Panc1 (cell line): Measurements from ENCODE around the gene MRPS27. TPM values are rescaled to one million over a fixed set of nuclear protein-coding genes. Genes with fewer than 3 reads are reported as not detected.

Source experiments
- ATAC-seq: fragments of 200-7000 bp; cut with Tn5 transposase; 2 replicates; pipeline ENCODE4 v1.9.1; 2020; ENCODE audit warnings: mild to moderate bottlenecking, moderate library complexity
- BruUV-seq: library from RNA; stranded (reverse); fragments of 400-500 nt; replicated peaks from 2 replicates; lab custom pipeline; 2021; lab: Mats Ljungman, UMichigan
- CTCF ChIA-PET: fragments of 300-600 bp; sonication (Branson Sonifier 250); formaldehyde crosslinking; loops from one replicate; lab custom pipeline; 2022; ENCODE audit warnings: antibody characterized with exemption; lab: Charles Lee
- POLR2A ChIA-PET: fragments of 300-600 bp; sonication (Branson Sonifier 250); formaldehyde crosslinking; loops from one replicate; lab custom pipeline; 2022; ENCODE audit warnings: antibody characterized with exemption; lab: Charles Lee
- DNase-seq: peaks from one replicate; pipeline ENCODE4 v3.0.0-alpha.2; 2010; ENCODE audit warnings: low read depth, low spot score
- H3K27ac ChIP-seq: 2 replicates; pipeline ENCODE4 v1.5.1; 2011; ENCODE audit warnings: mild to moderate bottlenecking, low read length, inconsistent platforms
- H3K27me3 ChIP-seq: fragments of 200-500 bp; sonication (Bioruptor generic); 2 replicates; pipeline ENCODE4 v1.6.0; 2014; ENCODE audit warnings: low read length, inconsistent platforms; ENCODE audit not compliant: control insufficient read depth, insufficient read depth
- H3K36me3 ChIP-seq: fragments of 200-500 bp; sonication (Bioruptor generic); 2 replicates; pipeline ENCODE4 v1.5.1; 2014; ENCODE audit warnings: inconsistent platforms, mild to moderate bottlenecking, low read length, moderate library complexity; ENCODE audit not compliant: control insufficient read depth, insufficient read depth
- H3K4me1 ChIP-seq: 2 replicates; pipeline ENCODE4 v1.5.1; 2011; ENCODE audit warnings: inconsistent platforms, mild to moderate bottlenecking, low read length, moderate library complexity; ENCODE audit not compliant: control insufficient read depth, insufficient read depth
- H3K4me3 ChIP-seq, 2 experiments: 2 replicates each; pipeline ENCODE4 v1.5.1; 2011 to 2012; ENCODE audit warnings: low read depth in 2 of 2, low read length in 2 of 2, mild to moderate bottlenecking in 2 of 2, inconsistent platforms in 1 of 2, moderate library complexity in 1 of 2
- H3K9me3 ChIP-seq: fragments of 200-500 bp; sonication (Bioruptor generic); 2 replicates; pipeline ENCODE4 v1.5.1; 2014; ENCODE audit warnings: low read depth, mild to moderate bottlenecking, inconsistent platforms, low read length, moderate library complexity; ENCODE audit not compliant: control insufficient read depth, insufficient read depth
- CTCF ChIP-seq: fragments of 450-650 bp; IDR thresholded peaks from 2 replicates; pipeline ENCODE4 v1.5.1; 2017; ENCODE audit warnings: mild to moderate bottlenecking
- POLR2AphosphoS5 ChIP-seq: IDR thresholded peaks from 2 replicates; pipeline ENCODE4 v1.6.1; 2012; ENCODE audit warnings: mild to moderate bottlenecking, low read depth, low read length, moderate library complexity
- REST ChIP-seq, 2 experiments: IDR thresholded peaks; 2 replicates each; pipeline ENCODE4 v1.6.1; 2011 to 2012; ENCODE audit warnings: low read depth in 2 of 2, control low read depth in 1 of 2, low read length in 1 of 2, mild to moderate bottlenecking in 1 of 2, moderate library complexity in 1 of 2; ENCODE audit not compliant: insufficient read depth in 1 of 2
- SIN3A ChIP-seq: IDR thresholded peaks from 2 replicates; pipeline ENCODE4 v1.6.1; 2012; ENCODE audit warnings: low read depth, mild to moderate bottlenecking, low read length, moderate library complexity, borderline replicate concordance; ENCODE audit not compliant: insufficient read depth
- TCF7L2 ChIP-seq: IDR thresholded peaks from 2 replicates; pipeline ENCODE4 v1.6.1; 2011; ENCODE audit warnings: mild to moderate bottlenecking, low read depth, low read length, inconsistent platforms
- in situ Hi-C: cut with HindIII; loops from 2 replicates; pipeline ENCODE4 v1.10.0; 2016; ENCODE audit warnings: low sequenced_read_pairs, low pct_unique_long_range_greater_than_20kb
- intact Hi-C: fragments of 100-400 bp; cut with micrococcal nuclease; formaldehyde crosslinking; loops from one replicate; pipeline ENCODE4 v1.10.0; 2022; ENCODE audit not compliant: unreplicated experiment
- total RNA-seq: library from RNA; stranded (reverse); gene quantifications from one replicate; pipeline ENCODE4 v1.2.1, GENCODE V29; 2021; ENCODE audit not compliant: unreplicated experiment

Gene MRPS27
- total RNA-seq, 1 experiment from 2014 or later, result 67.2 TPM

- Histone ChIP-seq H3K27me3 (no peaks in the 10 kb centered on the region), H3K4me3 (no peak overlapping the region), H3K27ac (no peak overlapping the region), H3K4me1 (no peaks in the 10 kb centered on the region), H3K36me3 (no peaks in the 10 kb centered on the region; the same call in 1 of the 2 replicates), H3K9me3 (no peaks in the 10 kb centered on the region)
- BruUV-seq, result no TSS peak
- TF ChIP-seq POLR2AphosphoS5 (no peak), CTCF (no peak), REST (IDR thresholded peaks at IDR 0.05; ENCODE audit: insufficient read depth in 1 of 2, low read depth in 2 of 2, low read length in 1 of 2) (no peak), TCF7L2 (no peak), SIN3A (no peak)
- no peak for ATAC-seq
- ChIA-PET CTCF (no interaction called here), POLR2A (no interaction called here)
- intact Hi-C loops, result no loop called here
- in situ Hi-C loops, result no loop called here
- DNase-seq, result no peak
Measured at GRCh38 chr5:72356361-72356760, 36.3 kb upstream of the MRPS27 start.

GRCh38 chr5:72355706-72356299 lies 35.8 kb upstream of the MRPS27 start:
- TF ChIP-seq TCF7L2 (no peak), CTCF (peak; percentile 81), REST (IDR thresholded peaks at IDR 0.05; ENCODE audit: insufficient read depth in 1 of 2, low read depth in 2 of 2, low read length in 1 of 2) (no peak), POLR2AphosphoS5 (no peak), SIN3A (no peak)
- no peaks in the 10 kb centered on the region for H3K27me3 ChIP-seq
- H3K27ac ChIP-seq, result no peak overlapping the region
- CTCF ChIA-PET, result no interaction called here
- no peaks in the 10 kb centered on the region for H3K9me3 ChIP-seq
- no TSS peak for BruUV-seq
- POLR2A ChIA-PET, result no interaction called here
- no peak overlapping the region for H3K4me3 ChIP-seq
- ATAC-seq (peak; percentile 91), DNase-seq (no peak)
- H3K36me3 ChIP-seq, result no peaks in the 10 kb centered on the region; the same call in 1 of the 2 replicates
- H3K4me1 ChIP-seq, result no peaks in the 10 kb centered on the region
- in situ Hi-C loops, result no loop called here
- intact Hi-C loops, result no loop called here
